OCI-M2 (cell line): ENCODE measurements around the gene TNS4.

Experiments used
- DNase-seq: peaks from one replicate; lab custom pipeline; 2025; ENCODE audit not compliant: unreplicated experiment; lab: John Stamatoyannopoulos, UW

TNS4 gene

DNA sequence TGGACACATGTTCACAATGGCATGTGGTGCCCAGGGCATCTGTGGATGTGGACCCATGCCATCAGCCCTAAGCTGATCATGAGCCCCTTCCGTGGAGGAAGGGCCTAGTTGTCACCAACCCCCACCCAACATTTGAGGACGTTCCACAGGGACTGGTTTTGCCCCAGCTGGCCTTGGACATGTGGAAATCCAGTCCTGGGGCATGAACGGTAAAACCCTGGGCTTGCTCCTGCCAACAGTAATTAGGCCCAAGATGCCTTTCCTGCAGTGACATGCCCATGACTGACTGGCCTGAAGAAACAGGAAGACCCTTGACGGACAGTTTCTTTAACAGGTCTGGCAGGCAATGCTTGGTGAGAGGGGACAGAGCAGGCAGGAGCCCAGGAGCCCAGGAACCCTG is 7.7 kb downstream of the TNS4 start:
- no peak for DNase-seq

DNA sequence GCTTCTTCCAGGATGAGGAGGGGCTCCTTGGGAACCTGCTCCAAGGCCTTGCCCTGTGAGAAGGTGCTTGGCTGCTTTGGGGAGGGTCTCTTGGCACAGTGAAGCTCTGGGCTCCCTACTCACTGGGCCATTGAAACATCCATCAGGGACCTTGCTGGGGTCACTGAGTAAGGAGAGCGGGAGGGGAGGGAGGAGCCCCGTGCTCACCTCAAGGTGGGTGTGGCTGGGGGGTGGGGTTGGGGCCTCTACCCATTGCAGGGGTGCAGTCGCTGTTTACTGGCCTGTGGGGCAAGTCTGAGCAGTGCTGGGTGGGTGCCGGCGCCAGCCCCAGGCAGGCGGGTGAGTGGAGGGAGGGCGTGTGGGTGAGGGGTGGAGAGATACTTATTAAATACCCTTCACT is 9.9 kb downstream of the TNS4 start:
- DNase-seq: no peak

GRCh38 chr17:40490982-40491381 is 10.4 kb downstream of the TNS4 start:
- DNase-seq: no peak

GRCh38 chr17:40490289-40490853 is 11.1 kb downstream of the TNS4 start:
- no peak for DNase-seq

DNA sequence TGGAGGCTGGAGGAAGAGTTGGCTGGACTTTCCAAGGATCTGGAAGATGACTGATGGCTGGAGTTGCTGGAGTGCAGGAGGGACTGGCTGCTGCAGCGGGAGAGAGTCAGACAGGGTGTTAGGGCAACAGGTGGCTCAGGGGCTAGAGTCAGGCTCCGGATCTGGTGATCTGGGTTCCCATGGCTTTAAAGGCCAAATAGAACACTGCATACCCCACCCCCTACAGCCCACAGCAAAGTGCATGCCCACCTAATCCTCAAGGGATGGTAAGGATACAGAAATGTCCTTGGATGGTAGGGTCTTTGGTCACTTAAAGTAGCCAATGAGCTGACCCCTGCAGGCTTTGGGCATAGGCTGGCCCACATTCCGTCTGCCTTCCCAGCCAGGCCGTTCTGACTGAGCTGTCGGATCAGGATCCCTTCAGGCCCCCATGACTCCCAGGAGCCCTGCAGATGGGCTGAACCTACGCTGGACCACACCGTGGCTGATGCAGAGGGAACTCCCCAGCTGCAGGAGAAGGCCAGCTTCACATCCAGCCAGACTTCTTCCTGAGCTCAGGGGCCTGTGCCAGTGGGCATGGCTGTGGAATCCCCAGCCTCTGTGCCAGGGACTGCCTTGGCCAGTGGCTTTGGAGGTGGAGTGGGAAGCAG is 13.9 kb downstream of the TNS4 start:
- no peak for DNase-seq

DNA sequence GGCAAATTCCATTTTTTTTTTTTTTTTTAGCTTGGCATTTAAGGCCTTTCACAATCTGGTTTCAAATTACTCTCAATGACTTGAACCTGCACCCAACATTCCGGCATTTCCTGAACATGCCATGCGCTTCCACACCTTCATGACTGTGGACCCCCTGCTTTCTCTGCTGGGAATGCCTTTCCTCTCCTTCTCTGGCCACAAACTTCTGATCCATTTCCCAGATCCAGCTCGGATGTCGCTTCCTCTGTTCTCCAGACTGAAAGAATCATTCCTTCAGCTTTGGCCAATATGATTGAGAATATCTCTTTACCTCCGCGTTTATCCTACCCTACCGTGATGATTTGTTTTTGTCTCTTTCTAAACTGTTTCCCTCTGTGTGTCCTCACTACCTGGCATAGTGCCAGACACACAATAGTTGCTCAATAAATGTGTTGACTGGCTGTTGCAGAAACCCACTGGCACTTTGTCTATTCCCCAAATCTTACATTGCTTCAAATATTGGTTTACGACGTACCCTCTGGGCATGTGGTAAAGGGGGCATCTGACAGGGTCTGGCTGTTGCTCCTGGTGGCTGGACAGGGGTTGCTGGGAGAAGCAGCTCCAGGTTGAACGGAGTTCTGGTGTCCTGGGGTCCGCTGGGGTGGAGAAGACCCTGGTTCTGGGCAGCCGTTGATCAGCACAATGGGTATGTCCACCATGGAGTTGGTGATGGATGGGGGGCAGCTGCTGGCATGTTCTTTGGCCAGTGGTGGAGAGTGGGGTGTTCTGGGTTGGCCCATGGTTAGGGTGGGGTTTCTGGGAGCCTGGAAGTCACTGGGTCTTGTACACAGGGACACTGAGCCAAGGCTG is 14.7 kb downstream of the TNS4 start:
- no peak for DNase-seq

DNA sequence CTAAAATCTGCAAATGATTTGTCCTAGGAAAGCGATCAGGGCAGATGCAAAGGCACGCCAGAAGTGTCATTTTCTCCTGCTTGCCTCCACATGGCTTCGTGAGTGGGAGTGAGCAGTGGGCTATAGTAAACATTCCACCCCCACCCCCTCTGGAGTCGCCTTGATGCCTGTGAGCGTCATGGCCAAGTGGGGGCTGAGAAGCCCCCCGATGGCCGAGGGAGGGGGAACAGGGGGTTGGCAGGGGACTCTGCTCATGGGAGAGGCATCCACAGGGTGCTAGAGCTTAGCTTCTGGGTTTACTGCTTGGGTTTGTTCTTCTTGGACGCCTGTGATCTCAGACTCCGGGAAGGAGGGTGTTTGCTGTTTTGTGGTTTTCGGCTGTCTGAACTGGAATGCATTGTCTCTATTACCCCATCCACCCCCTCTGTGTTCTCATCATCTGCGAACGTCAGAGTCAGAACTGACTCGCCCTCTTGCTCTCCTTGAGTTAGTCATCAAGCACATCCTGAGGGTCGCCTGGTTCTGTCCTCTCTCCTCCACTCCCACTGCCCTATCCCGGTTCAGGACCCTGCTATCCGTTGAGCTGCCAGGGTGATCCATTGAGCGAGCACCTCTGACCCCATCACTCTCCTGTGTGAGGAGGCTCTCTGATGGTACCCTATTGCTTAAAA is 15.4 kb downstream of the TNS4 start:
- no peak for DNase-seq

DNA sequence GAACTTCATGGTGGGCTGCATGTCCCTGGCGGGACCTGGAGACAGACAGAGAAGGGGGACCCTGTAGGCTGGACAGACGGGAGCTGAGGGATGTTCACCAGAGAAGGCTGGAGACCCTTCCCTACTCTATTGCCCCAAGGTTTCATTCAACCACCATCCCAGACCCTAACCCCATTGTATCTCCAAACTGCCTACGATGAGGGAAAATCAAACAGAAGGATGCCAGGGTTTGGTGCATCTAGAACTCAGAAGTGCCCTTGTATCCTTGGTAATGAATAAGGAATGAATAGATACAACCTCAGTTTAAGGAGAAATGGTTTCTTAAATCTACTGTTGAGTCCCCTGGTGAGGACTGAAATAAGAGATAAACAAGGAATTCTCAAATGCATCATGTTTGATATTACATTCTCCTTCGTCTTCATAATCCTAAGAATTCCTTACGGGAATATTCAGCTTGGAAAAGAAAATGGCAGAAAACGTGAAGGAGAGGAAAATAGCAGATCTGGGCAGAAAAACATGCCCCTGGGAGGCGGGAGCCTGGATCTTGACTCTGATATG is 16.4 kb downstream of the TNS4 start:
- no peak for DNase-seq

- DNase-seq: no peak
These were observed 17.0 kb downstream of the TNS4 start for GRCh38 chr17:40484285-40484972.

GRCh38 chr17:40483679-40484078 is 17.7 kb downstream of the TNS4 start:
- no peak for DNase-seq

DNA sequence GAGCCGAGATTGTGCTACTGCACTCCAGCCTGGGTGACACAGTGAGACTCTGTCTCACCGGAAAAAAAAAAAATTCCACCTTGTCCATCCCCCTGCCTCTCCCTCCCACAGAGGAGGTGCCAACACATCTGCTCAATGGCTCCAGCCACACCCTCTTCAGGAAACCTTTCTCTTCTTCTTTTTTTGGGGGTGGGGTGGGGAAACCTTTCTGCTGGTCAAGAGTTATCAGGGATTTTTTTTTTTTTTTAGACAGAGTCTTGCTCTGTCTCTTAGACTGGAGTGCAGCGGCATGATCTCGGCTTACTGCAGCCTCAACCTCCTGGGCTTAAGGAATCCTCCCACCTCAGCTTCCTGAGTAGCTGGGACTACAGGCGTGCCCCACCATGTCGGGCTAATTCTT is 18.7 kb downstream of the TNS4 start:
- DNase-seq: no peak

- DNase-seq: no peak
These were observed 20.3 kb downstream of the TNS4 start for GRCh38 chr17:40481106-40481505.

- DNase-seq: no peak
These were observed 20.9 kb downstream of the TNS4 start for GRCh38 chr17:40480501-40481003.

DNA sequence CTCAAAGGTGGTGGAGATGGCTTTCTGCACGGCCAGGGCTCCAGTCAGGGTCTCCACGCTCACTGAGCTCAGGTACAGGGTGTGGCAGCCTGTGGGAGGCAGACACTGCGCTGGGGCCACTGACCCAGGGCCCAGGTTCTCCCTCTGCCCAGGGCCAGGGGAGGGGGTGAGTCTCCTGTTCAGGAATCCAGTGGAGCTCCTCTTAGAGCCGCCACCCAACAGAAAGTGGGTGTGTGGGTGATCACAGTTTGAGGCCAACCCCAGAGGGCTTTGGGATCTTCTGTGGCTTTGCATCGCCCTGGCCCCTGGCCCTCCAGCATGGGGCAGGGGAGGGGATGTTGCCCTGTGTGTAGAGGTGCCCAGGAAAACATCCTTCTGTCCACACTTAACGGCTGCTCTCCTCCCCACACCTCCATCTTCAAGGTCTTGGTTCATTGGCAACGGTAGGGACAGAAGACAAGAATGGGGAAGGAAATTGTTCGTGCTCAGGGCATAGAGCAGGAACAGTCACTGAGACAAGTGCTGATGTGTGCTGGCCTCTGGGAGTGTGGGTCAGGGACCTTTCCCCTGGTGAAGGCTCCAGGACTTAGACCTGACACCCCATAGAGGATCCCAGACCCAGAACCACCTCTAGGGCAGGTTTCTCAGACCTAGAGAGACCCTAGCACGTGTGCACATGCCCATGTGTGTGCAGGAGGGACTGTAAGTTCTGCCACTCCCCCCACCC is 21.5 kb downstream of the TNS4 start:
- DNase-seq: no peak

DNA sequence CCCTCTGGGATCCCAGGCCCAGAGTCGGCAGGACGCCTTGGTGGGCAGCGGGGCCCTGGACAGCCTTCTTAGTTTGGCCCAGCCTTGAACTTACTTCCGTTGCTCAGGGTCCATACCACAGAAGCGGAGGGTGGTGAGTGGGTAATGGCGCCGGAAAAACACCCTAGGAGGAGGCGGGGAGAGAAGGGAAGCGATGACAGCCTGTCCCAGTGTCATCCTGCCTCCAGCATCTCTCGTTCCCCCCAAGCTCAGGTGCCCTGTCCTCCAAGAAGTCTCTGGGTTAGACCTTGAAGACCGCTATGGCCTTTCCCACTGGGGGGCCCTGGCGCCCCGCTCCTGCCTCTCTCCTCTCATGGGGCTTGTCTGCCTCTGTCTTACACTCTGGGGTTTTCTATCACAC is 22.9 kb downstream of the TNS4 start:
- no peak for DNase-seq

DNA sequence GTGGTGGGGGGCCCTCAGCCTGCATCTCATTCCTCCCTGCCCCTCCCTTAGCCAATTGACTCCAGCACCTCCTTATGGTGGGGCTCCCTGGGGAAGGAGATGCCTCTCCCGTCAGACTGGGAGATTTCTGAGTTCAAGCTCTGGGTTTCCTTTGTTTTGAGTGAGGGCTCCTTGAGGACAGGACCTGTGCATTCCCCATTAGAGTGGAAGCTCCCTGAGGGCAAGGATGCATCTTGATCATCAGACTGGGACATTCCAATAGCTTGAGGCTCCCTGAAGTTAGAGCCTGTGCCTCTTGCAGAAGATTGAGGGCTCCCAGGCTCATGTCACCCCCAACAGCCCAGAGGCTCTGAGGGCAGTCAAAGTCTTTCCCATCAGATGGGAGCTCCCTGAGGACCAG is 23.6 kb downstream of the TNS4 start:
- DNase-seq: no peak

DNA sequence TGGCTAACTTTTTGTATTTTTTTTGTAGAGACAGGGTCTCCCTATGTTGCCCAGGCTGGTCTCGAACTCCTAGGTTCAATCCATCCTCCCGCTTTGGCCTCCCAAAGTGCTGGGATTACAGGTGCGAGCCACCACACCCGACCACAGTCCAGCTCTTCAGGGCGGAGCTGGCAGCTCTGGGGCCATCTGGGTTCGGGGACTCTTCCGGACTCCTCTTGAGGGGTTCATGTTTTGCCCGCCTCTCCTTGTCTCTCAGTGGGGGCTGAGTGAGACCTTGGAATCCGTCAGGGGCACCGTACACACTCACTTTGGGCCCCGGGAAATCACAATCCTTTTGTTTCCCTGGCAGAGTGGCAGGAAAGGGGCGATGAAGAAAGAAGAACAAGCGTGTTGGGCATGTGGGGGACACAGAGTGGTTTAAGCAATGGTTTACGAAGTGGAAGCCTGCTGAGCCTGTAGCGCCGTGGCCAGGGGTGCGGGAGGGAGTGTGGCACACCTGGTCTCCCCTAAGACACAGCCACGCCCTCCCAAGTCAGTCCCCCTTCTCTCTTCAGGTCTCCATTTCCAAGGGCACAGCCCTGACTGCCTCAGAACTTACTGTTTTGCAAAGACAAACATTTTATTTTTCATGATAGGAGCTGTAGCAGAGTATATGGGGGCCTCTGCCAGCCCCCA is 26.1 kb downstream of the TNS4 start:
- no peak for DNase-seq

DNA sequence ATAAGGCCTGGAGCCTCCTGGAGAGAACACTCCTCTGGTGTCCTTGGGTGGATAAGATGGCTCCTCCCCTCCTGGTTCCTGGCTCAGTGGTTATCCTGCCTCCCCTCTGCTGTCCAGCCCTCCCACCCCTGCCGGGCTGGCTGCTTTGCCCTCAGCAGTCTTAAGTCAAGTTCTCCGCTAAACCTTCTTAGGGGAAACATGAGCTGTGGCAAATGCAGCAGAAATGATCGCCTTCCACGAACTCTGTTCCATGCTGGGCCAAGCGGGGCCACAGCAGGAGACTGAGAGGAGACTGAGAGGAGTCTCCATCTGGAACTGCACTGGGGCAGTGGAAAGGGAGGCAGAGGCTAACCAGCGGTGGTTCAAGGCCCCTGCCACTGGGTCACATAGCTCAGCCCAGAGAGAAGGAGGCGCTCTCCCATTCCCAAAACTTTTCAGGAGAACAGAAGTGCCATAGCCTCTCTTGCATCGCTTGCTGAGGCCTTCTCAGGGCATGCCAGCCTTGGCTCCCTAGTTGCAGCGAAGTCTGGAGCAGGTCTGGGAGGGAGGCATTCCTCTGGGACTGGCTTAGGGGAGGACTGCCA is 26.9 kb downstream of the TNS4 start:
- no peak for DNase-seq
